ENCODE results near the gene LRRC71. TPM values are rescaled to one million over a fixed set of nuclear protein-coding genes. Genes with fewer than 3 reads are reported as not detected.

LRRC71 gene
- total RNA-seq, 3 donors from 2014 or later: not detected

GRCh38 chr1:156881663-156882062 is 38.8 kb upstream of the LRRC71 start:
- no peak overlapping the region for H3K27ac ChIP-seq
- peaks cover 0 to 6% of the 10 kb centered on the region in 2 donors for H3K27me3 ChIP-seq
- H3K4me1 ChIP-seq: no peaks in the 10 kb centered on the region
- intact Hi-C loops (cut with DNase I; ENCODE audit: low total_unique reads): no loop called here
- no peaks in the 10 kb centered on the region for H3K36me3 ChIP-seq
- TF ChIP-seq POLR2AphosphoS5 (IDR thresholded peaks at IDR 0.05) (no peak), CTCF (IDR thresholded peaks at IDR 0.05) (no peak), POLR2A (IDR thresholded peaks at IDR 0.05) (no peak)
- no peak overlapping the region for H3K4me3 ChIP-seq
- H3K9me3 ChIP-seq: no peaks in the 10 kb centered on the region
- DNase-seq (ENCODE audit: low spot score in 2 of 2): no peak

- H3K27me3 ChIP-seq: peaks cover 0 to 6% of the 10 kb centered on the region in 2 donors
- TF ChIP-seq POLR2A (IDR thresholded peaks at IDR 0.05) (no peak), POLR2AphosphoS5 (IDR thresholded peaks at IDR 0.05) (no peak), CTCF (IDR thresholded peaks at IDR 0.05) (no peak)
- intact Hi-C loops (cut with DNase I; ENCODE audit: low total_unique reads): no loop called here
- H3K4me3 ChIP-seq: no peak overlapping the region
- H3K36me3 ChIP-seq: no peaks in the 10 kb centered on the region
- H3K9me3 ChIP-seq: no peaks in the 10 kb centered on the region
- DNase-seq (ENCODE audit: low spot score in 2 of 2): no peak
- H3K27ac ChIP-seq: no peak overlapping the region
- no peaks in the 10 kb centered on the region for H3K4me1 ChIP-seq
Measured at GRCh38 chr1:156882543-156882942, 37.9 kb upstream of the LRRC71 start.

- Histone ChIP-seq H3K4me3 (no peak overlapping the region), H3K27ac (peak overlapping the region in 1 of 2 donors; percentile 77), H3K9me3 (no peaks in the 10 kb centered on the region), H3K36me3 (no peaks in the 10 kb centered on the region), H3K4me1 (no peaks in the 10 kb centered on the region), H3K27me3 (peaks cover 0 to 6% of the 10 kb centered on the region in 2 donors)
- intact Hi-C loops (cut with DNase I; ENCODE audit: low total_unique reads): no loop called here
- no peak for TF ChIP-seq POLR2A (IDR thresholded peaks at IDR 0.05)
- TF ChIP-seq POLR2AphosphoS5 (IDR thresholded peaks at IDR 0.05): no peak
- TF ChIP-seq CTCF (IDR thresholded peaks at IDR 0.05): no peak
- DNase-seq (ENCODE audit: low spot score in 2 of 2): no peak
Measured at GRCh38 chr1:156883919-156884318, 36.5 kb upstream of the LRRC71 start.

GRCh38 chr1:156884560-156885184 is 35.8 kb upstream of the LRRC71 start:
- TF ChIP-seq POLR2A (IDR thresholded peaks at IDR 0.05) (no peak), POLR2AphosphoS5 (IDR thresholded peaks at IDR 0.05) (no peak), CTCF (IDR thresholded peaks at IDR 0.05) (no peak)
- intact Hi-C loops (cut with DNase I; ENCODE audit: low total_unique reads): loop anchor here (1.0 kb wide), 1 partner anchor 35 kb away; no protein-coding TSS in a partner anchor
- no peak for DNase-seq (ENCODE audit: low spot score in 2 of 2)
- H3K36me3 ChIP-seq: no peaks in the 10 kb centered on the region
- H3K27me3 ChIP-seq: peaks cover 0 to 6% of the 10 kb centered on the region in 2 donors
- no peak overlapping the region for H3K4me3 ChIP-seq
- no peaks in the 10 kb centered on the region for H3K4me1 ChIP-seq
- H3K9me3 ChIP-seq: no peaks in the 10 kb centered on the region
- H3K27ac ChIP-seq: peak overlapping the region in 1 of 2 donors; percentile 77

GRCh38 chr1:156885314-156885713 is 35.1 kb upstream of the LRRC71 start:
- DNase-seq (ENCODE audit: low spot score in 2 of 2): no peak
- no peaks in the 10 kb centered on the region for H3K9me3 ChIP-seq
- peaks cover 0 to 6% of the 10 kb centered on the region in 2 donors for H3K27me3 ChIP-seq
- no peaks in the 10 kb centered on the region for H3K4me1 ChIP-seq
- peak overlapping the region in 1 of 2 donors; percentile 77 for H3K27ac ChIP-seq
- no peaks in the 10 kb centered on the region for H3K36me3 ChIP-seq
- intact Hi-C loops (cut with DNase I; ENCODE audit: low total_unique reads): loop anchor here (1.0 kb wide), 1 partner anchor 36 kb away; no protein-coding TSS in a partner anchor
- TF ChIP-seq POLR2A (IDR thresholded peaks at IDR 0.05) (no peak), CTCF (IDR thresholded peaks at IDR 0.05) (no peak), POLR2AphosphoS5 (IDR thresholded peaks at IDR 0.05) (no peak)
- H3K4me3 ChIP-seq: no peak overlapping the region

All from breast epithelium (tissue), 4 donors.